ENCODE data around the gene PPP2R5C.

The PPP2R5C gene

DNA sequence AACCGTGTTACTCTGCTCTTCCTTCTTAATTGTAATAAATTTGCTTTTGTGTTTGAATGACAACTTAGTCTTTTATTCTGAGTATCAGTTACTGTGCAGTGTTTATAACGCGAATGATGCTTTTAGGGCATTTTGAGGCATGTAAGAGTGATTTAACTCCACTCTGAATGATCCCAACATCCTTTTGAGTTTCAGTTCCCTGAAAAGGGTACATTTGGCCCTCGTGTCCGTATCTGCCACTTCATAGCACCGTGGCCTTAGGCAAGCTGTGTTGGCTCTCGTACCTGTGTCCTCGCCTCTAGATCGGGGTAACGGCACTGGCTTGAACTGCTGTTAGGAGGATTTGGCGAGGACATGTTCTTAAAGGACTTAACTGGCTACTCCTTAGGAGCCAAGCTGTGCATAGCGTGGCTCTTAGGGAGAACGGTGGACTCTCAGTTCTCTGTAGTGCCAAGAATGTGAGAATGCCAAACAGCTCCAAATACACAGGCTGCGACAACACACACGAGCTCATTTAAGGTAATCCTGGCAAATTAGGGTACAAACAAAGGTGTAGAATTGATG is 92.0 kb downstream of the PPP2R5C start:
- no peak overlapping the region for H3K4me3 ChIP-seq (replicated peaks in 1 of 2; ENCODE audit: low read depth in 2 of 2, low read length in 2 of 2)
- no peak for DNase-seq (ENCODE audit: low read depth in 2 of 2)

DNA sequence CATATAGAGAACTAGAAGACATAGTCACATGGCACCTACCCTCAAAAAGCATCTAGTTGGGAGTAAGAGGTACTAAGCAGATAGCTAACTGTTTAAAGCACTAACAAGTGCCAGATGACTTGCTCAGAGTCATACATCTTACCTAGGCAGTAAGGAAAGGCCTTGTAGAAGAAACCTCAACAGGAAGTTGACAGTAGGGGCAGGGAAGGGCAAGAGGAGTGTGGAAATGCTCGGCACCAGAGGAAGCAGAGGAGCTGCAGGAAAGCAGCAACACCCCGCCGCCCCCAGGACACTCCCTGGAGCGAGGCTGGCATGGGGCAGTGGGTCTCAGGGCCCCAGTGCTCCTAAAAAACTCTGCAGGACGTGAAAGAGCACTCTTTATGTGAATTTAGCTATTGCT is 92.9 kb downstream of the PPP2R5C start:
- no peak overlapping the region for H3K4me3 ChIP-seq (replicated peaks in 1 of 2; ENCODE audit: low read depth in 2 of 2, low read length in 2 of 2)
- TF ChIP-seq, protein P1, sequence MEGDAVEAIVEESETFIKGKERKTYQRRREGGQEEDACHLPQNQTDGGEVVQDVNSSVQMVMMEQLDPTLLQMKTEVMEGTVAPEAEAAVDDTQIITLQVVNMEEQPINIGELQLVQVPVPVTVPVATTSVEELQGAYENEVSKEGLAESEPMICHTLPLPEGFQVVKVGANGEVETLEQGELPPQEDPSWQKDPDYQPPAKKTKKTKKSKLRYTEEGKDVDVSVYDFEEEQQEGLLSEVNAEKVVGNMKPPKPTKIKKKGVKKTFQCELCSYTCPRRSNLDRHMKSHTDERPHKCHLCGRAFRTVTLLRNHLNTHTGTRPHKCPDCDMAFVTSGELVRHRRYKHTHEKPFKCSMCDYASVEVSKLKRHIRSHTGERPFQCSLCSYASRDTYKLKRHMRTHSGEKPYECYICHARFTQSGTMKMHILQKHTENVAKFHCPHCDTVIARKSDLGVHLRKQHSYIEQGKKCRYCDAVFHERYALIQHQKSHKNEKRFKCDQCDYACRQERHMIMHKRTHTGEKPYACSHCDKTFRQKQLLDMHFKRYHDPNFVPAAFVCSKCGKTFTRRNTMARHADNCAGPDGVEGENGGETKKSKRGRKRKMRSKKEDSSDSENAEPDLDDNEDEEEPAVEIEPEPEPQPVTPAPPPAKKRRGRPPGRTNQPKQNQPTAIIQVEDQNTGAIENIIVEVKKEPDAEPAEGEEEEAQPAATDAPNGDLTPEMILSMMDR (IDR thresholded peaks at IDR 0.05; ENCODE audit: low read depth, low read length): no peak
- DNase-seq (ENCODE audit: low read depth in 2 of 2): no peak

More for the DNA sequence above, 92.0 kb downstream of the PPP2R5C start:
- TF ChIP-seq, protein P1 (IDR thresholded peaks at IDR 0.05; ENCODE audit: low read depth, low read length): no peak

DNA sequence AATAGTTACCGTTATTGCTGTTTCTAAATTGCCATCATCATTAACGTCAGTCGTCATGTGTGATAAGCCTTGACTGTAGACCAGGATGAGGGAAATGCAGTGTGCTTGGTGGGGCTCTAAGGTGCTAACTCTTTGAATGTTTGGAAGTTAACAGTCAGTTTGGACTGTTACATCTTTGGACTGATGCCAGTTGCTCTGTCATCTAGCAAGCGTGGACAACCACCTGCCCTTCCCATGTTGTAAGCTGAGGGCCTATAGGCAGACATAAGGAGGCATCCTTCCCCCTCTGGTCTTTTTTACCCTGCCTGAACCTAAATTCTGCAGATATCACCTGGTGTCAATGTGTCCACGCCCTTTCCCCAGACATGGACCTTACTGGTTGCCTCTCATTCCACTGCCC is 94.4 kb downstream of the PPP2R5C start:
- H3K4me3 ChIP-seq (replicated peaks in 1 of 2; ENCODE audit: low read depth in 2 of 2, low read length in 2 of 2): no peak overlapping the region
- DNase-seq (ENCODE audit: low read depth in 2 of 2): no peak
- TF ChIP-seq, protein P1 (IDR thresholded peaks at IDR 0.05; ENCODE audit: low read depth, low read length): no peak

DNA sequence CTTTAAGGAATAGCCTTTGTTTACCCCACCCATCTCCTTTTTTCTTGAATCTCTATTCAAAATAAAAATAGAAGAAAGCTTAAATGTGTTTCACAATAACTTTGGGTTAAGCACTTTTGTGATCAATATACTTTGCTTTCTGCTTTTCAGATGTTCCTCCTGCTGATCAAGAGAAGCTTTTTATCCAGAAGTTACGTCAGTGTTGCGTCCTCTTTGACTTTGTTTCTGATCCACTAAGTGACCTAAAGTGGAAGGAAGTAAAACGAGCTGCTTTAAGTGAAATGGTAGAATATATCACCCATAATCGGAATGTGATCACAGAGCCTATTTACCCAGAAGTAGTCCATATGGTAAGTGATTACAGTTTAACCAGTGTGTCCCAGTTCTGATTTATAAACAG is 95.0 kb downstream of the PPP2R5C start:
- H3K4me3 ChIP-seq (replicated peaks in 1 of 2; ENCODE audit: low read depth in 2 of 2, low read length in 2 of 2): no peak overlapping the region
- DNase-seq (ENCODE audit: low read depth in 2 of 2): no peak
- TF ChIP-seq, protein P1 (IDR thresholded peaks at IDR 0.05; ENCODE audit: low read depth, low read length): no peak

DNA sequence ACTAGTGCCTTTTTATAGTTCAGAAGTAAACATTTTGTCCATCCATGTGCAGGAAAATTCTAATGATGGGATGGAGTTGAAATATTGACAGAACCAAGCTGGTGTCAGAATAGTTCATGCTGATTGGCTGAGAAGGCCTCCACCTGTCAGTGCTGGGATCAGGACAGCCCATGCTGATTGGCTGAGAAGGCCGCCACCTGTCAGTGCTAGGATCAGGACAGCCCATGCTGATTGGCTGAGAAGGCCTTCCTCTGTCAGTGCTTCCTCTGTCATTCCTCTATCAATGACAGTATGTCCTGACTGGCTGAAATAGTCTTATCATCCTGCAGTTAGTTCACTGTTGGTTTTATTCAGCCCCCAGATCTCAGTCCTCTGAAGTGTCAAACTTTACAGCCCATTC is 95.7 kb downstream of the PPP2R5C start:
- no peak overlapping the region for H3K4me3 ChIP-seq (replicated peaks in 1 of 2; ENCODE audit: low read depth in 2 of 2, low read length in 2 of 2)
- TF ChIP-seq, protein P1 (IDR thresholded peaks at IDR 0.05; ENCODE audit: low read depth, low read length): no peak
- no peak for DNase-seq (ENCODE audit: low read depth in 2 of 2)

DNA sequence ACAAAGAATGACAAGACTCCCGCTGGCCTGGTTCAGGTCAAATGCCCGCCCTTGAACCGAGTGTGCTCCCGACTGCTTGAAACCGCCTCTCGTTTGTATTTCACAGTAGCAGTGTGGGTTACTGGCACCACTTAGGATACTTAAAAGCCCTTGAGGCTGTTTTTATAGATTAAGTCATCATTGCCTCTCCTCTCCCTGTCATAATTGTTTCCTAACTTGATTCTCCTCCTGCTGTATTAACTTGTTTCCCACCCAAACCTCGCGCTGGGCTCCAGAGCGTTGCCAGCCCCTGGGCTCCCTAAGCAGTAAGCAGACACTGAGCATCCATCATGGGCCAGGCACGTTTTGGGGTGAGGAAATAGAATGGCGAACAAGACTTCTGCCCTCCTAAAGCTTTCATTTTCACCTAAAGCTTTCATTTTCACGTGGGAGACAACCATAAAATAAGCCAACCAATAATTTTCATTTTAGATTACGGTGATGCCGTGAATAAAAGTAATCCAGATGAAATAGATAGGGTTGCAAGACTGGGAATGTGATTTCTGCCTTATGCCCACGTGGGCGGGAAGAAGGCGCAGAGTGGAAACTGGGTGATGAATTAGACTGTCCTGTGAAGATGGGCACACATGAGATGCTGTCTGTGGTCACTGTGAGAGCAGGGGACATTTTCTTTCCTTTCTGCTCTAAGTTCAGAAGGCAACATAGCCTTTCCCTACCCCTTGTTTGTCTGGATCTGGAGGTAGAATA is 97.5 kb downstream of the PPP2R5C start:
- TF ChIP-seq, protein P1 (IDR thresholded peaks at IDR 0.05; ENCODE audit: low read depth, low read length): no peak
- H3K4me3 ChIP-seq (replicated peaks in 1 of 2; ENCODE audit: low read depth in 2 of 2, low read length in 2 of 2): no peak overlapping the region

More for the DNA sequence above, 97.5 kb downstream of the PPP2R5C start:
- no peak for DNase-seq (ENCODE audit: low read depth in 2 of 2)

Measured in cardiac fibroblast (primary cell).